C4-2B (cell line): ENCODE results near the gene GPER1.

Source experiments
- ZFX ChIP-seq: fragments of 450-650 bp; IDR thresholded peaks from 2 replicates; pipeline ENCODE4 v1.6.1; 2017
- TF ChIP-seq, protein P1 (sequence below): fragments of 450-650 bp; conservative IDR thresholded peaks from 2 replicates; pipeline ENCODE4 v1.5.1; 2017; ENCODE audit warnings: mild to moderate bottlenecking

GRCh38 chr7:1123715-1124114 is 35.8 kb downstream of the GPER1 start:
- TF ChIP-seq, protein P1, sequence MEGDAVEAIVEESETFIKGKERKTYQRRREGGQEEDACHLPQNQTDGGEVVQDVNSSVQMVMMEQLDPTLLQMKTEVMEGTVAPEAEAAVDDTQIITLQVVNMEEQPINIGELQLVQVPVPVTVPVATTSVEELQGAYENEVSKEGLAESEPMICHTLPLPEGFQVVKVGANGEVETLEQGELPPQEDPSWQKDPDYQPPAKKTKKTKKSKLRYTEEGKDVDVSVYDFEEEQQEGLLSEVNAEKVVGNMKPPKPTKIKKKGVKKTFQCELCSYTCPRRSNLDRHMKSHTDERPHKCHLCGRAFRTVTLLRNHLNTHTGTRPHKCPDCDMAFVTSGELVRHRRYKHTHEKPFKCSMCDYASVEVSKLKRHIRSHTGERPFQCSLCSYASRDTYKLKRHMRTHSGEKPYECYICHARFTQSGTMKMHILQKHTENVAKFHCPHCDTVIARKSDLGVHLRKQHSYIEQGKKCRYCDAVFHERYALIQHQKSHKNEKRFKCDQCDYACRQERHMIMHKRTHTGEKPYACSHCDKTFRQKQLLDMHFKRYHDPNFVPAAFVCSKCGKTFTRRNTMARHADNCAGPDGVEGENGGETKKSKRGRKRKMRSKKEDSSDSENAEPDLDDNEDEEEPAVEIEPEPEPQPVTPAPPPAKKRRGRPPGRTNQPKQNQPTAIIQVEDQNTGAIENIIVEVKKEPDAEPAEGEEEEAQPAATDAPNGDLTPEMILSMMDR = no peak
- no peak for TF ChIP-seq ZFX
